AG09309 (cell line): ENCODE measurements around the gene OCIAD1.

ENCODE experiments used
- DNase-seq: peaks from one replicate; pipeline ENCODE4 v3.0.0-alpha.2; 2010; ENCODE audit warnings: low read depth
- H3K4me3 ChIP-seq: 2 replicates; pipeline ENCODE4 v1.5.1; 2011; ENCODE audit warnings: mild to moderate bottlenecking, low read depth, low read length, moderate library complexity; ENCODE audit not compliant: control insufficient read depth
- TF ChIP-seq, protein P1 (sequence below): IDR thresholded peaks from 2 replicates; pipeline ENCODE4 v1.5.1; 2011; ENCODE audit warnings: mild to moderate bottlenecking, low read depth, low read length, inconsistent platforms; ENCODE audit not compliant: insufficient read depth, control insufficient read depth; ENCODE audit errors: missing control alignments

The OCIAD1 gene

DNA sequence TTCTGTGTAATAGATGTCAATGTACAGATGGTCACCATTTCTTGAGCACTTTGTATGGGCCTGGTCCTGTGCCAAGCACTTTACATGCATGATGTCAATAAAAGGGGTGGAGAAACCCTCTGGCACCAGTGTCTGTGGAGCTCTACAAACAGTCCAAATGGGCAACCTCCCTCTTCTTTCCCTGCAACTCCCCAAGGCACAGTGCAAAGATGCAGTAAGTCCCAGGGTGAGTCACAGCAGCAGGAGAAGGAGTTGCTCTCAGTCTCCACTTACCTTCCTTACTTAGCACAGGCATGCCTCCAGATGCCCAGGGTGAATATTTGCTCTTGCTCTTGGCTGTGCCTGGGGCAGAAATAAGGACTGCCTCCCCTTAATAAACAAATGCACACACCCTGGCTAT, 71.4 kb downstream of the OCIAD1 start:
- no peak for DNase-seq

GRCh38 chr4:48904101-48904500, 73.2 kb downstream of the OCIAD1 start:
- H3K4me3 ChIP-seq: no peak overlapping the region
- DNase-seq: no peak
- TF ChIP-seq, protein P1, sequence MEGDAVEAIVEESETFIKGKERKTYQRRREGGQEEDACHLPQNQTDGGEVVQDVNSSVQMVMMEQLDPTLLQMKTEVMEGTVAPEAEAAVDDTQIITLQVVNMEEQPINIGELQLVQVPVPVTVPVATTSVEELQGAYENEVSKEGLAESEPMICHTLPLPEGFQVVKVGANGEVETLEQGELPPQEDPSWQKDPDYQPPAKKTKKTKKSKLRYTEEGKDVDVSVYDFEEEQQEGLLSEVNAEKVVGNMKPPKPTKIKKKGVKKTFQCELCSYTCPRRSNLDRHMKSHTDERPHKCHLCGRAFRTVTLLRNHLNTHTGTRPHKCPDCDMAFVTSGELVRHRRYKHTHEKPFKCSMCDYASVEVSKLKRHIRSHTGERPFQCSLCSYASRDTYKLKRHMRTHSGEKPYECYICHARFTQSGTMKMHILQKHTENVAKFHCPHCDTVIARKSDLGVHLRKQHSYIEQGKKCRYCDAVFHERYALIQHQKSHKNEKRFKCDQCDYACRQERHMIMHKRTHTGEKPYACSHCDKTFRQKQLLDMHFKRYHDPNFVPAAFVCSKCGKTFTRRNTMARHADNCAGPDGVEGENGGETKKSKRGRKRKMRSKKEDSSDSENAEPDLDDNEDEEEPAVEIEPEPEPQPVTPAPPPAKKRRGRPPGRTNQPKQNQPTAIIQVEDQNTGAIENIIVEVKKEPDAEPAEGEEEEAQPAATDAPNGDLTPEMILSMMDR: no peak

More for the DNA sequence above, 71.4 kb downstream of the OCIAD1 start:
- TF ChIP-seq, protein P1: no peak
- H3K4me3 ChIP-seq: no peak overlapping the region

DNA sequence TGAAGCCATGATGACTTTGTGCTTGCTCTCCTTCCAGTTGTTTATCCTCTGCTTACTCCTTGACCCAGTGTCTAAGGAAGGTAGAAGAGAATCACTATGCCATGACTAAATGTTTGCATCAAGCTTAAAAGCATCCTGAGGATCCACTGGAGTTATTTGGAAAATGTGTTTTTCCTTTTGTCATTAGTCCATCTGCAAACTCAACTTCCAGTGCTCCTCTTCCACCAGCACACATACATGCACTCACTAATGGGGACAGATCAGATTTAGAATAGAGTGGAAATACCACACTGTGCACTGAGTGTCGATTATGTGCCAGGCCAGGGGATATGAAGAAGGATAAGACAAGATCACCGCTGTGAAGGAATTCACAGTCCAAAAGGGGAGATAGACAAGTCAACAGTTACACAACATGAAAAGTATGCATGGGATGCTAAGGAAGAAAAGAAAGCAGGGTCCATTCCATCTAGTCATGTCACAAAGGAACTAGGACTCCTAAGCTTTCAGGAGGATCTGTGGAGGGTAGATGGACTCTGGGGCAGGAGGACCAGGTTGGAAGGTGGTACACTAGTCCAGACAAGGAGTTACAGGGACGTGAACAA, 73.8 kb downstream of the OCIAD1 start:
- TF ChIP-seq, protein P1: no peak
- DNase-seq: no peak
- no peak overlapping the region for H3K4me3 ChIP-seq

DNA sequence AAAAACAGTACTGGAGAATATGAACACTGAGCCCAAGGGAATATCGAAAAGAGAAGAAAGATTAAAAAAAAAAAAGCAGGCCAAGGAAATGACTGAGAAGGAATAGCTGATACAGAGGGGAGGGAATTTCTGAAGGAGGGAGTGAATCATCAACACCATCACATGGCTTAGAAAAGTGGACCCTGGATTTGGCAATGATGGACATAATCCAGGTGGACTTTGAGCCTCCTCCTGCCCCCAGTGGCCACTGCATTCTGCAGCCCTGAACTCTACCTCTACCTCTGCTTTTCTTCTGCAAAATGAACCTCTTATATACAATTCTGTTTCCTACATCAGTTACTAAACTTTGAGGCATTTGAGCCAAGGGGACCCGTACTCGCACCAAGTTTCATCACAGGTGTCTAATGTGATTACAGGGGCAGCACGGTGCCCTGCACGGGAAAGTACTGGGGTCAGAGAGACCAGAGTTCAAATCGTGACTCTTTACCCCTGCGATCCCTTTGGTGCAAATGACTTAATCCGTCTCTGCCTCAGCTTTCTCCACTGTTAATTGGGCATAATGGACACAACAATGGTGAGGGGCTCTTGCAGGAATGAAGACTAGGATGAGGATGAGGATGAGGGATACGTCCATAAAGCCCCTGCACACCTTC, 74.6 kb downstream of the OCIAD1 start:
- DNase-seq: no peak
- no peak overlapping the region for H3K4me3 ChIP-seq
- TF ChIP-seq, protein P1: peak; percentile 4

- TF ChIP-seq, protein P1: no peak
- peak within 1 kb of the TSS; percentile 49 for H3K4me3 ChIP-seq
- no peak for DNase-seq
Observed at GRCh38 chr4:48906206-48907173, 75.6 kb downstream of the OCIAD1 start, which contains the start of gene OCIAD2. TSS of gene OCIAD2 (minus strand) at chr4:48906774. CDS start at chr4:48904549, 2,225 bp downstream.

GRCh38 chr4:48907706-48908477, 77.0 kb downstream of the OCIAD1 start:
- DNase-seq: no peak

More at GRCh38 chr4:48907706-48908477, 77.0 kb downstream of the OCIAD1 start:
- TF ChIP-seq, protein P1: no peak
- H3K4me3 ChIP-seq: no peak overlapping the region
